ENCODE data around the gene LDLR. TPM values are rescaled to one million over a fixed set of nuclear protein-coding genes. Genes with fewer than 3 reads are reported as not detected.
"Not testable (repeated sequence)": the region's sequence is repeated elsewhere in the genome, so short reads cannot be mapped to it uniquely, and the experiment has no call there.

The LDLR gene
- total RNA-seq, 1 donor from 2014 or later, result 8.2 TPM

DNA sequence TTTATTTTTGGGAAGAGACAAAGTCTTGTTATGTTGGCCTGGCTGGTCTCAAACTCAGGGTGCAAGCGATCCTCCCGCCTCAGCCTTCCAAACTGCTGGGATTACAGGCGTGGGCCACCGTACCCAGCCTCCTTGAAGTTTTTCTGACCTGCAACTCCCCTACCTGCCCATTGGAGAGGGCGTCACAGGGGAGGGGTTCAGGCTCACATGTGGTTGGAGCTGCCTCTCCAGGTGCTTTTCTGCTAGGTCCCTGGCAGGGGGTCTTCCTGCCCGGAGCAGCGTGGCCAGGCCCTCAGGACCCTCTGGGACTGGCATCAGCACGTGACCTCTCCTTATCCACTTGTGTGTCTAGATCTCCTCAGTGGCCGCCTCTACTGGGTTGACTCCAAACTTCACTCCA lies 27.2 kb downstream of the LDLR start:
- DNase-seq, result no peak
- Histone ChIP-seq H3K4me3 (no peak overlapping the region), H3K4me1 (no peaks in the 10 kb centered on the region), H3K9me3 (replicated peaks) (no peaks in the 10 kb centered on the region), H3K27ac (replicated peaks) (no peak overlapping the region), H3K27me3 (ENCODE audit: low read depth) (no peaks in the 10 kb centered on the region), H3K36me3 (peaks cover 95% of the 10 kb centered on the region)
- TF ChIP-seq, protein P1, sequence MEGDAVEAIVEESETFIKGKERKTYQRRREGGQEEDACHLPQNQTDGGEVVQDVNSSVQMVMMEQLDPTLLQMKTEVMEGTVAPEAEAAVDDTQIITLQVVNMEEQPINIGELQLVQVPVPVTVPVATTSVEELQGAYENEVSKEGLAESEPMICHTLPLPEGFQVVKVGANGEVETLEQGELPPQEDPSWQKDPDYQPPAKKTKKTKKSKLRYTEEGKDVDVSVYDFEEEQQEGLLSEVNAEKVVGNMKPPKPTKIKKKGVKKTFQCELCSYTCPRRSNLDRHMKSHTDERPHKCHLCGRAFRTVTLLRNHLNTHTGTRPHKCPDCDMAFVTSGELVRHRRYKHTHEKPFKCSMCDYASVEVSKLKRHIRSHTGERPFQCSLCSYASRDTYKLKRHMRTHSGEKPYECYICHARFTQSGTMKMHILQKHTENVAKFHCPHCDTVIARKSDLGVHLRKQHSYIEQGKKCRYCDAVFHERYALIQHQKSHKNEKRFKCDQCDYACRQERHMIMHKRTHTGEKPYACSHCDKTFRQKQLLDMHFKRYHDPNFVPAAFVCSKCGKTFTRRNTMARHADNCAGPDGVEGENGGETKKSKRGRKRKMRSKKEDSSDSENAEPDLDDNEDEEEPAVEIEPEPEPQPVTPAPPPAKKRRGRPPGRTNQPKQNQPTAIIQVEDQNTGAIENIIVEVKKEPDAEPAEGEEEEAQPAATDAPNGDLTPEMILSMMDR (IDR thresholded peaks at IDR 0.05; ENCODE audit: borderline replicate concordance), result no peak
- intact Hi-C loops (cut with micrococcal nuclease), result no loop called here

DNA sequence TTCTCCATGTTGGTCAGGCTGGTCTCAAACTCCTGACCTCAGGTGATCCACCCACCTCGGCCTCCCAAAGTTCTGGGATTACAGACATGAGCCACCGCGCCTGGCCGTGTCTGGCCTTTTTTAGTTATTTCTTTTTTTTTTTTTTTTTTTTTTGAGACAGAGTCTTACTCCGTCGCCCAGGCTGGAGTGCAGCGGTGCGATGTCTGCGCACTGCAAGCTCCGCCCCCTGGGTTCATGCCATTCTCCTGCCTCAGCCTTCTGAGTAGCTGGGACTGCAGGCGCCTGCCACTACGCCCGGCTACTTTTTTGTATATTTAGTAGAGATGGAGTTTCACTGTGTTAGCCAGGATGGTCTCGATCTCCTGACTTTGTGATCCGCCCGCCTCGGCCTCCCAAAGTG lies 32.7 kb downstream of the LDLR start:
- H3K36me3 ChIP-seq, result peaks cover 86% of the 10 kb centered on the region
- not testable (repeated sequence) for H3K4me1 ChIP-seq; H3K27ac ChIP-seq (replicated peaks); H3K9me3 ChIP-seq (replicated peaks); H3K4me3 ChIP-seq; H3K27me3 ChIP-seq (ENCODE audit: low read depth); DNase-seq
- intact Hi-C loops (cut with micrococcal nuclease), result loop anchor here (10.0 kb wide), 1 partner anchor 87 kb away; no protein-coding TSS in a partner anchor

DNA sequence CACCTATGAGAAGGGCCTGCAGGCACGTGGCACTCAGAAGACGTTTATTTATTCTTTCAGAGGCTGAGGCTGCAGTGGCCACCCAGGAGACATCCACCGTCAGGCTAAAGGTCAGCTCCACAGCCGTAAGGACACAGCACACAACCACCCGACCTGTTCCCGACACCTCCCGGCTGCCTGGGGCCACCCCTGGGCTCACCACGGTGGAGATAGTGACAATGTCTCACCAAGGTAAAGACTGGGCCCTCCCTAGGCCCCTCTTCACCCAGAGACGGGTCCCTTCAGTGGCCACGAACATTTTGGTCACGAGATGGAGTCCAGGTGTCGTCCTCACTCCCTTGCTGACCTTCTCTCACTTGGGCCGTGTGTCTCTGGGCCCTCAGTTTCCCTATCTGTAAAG lies 33.9 kb downstream of the LDLR start:
- TF ChIP-seq, protein P1 (IDR thresholded peaks at IDR 0.05; ENCODE audit: borderline replicate concordance), result no peak

DNA sequence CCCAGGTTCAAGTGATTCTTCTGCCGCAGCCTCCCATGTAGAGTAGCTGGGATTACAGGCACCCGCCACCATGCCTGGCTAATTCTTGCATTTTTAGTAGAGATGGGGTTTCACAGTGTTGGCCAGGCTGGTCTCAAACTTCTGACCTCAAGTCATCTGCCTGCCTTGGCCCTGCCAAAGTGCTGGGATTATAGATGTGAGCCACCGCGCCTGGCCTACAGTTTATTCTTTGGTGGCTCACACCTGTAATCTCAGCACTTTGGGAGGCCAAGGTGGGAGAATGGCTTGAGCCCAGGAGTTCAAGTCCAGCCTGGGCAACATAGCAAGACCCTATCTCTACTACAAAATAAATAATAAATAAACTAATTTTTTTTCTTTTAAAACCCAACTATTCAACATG lies 34.9 kb downstream of the LDLR start:
- intact Hi-C loops (cut with micrococcal nuclease), result loop anchor here (10.0 kb wide), 1 partner anchor 89 kb away; no protein-coding TSS in a partner anchor
- not testable (repeated sequence) for H3K27ac ChIP-seq (replicated peaks); H3K27me3 ChIP-seq (ENCODE audit: low read depth); H3K4me3 ChIP-seq; H3K9me3 ChIP-seq (replicated peaks); H3K4me1 ChIP-seq; DNase-seq
- H3K36me3 ChIP-seq, result peaks cover 88% of the 10 kb centered on the region

More for the DNA sequence above, 33.9 kb downstream of the LDLR start:
- no peaks in the 10 kb centered on the region for H3K27me3 ChIP-seq (ENCODE audit: low read depth)
- DNase-seq, result no peak
- H3K27ac ChIP-seq (replicated peaks), result no peak overlapping the region
- H3K4me1 ChIP-seq, result peaks cover 5% of the 10 kb centered on the region
- H3K36me3 ChIP-seq, result peaks cover 86% of the 10 kb centered on the region
- intact Hi-C loops (cut with micrococcal nuclease), result loop anchor here (10.0 kb wide), 1 partner anchor 88 kb away; no protein-coding TSS in a partner anchor
- no peaks in the 10 kb centered on the region for H3K9me3 ChIP-seq (replicated peaks)
- no peak overlapping the region for H3K4me3 ChIP-seq

DNA sequence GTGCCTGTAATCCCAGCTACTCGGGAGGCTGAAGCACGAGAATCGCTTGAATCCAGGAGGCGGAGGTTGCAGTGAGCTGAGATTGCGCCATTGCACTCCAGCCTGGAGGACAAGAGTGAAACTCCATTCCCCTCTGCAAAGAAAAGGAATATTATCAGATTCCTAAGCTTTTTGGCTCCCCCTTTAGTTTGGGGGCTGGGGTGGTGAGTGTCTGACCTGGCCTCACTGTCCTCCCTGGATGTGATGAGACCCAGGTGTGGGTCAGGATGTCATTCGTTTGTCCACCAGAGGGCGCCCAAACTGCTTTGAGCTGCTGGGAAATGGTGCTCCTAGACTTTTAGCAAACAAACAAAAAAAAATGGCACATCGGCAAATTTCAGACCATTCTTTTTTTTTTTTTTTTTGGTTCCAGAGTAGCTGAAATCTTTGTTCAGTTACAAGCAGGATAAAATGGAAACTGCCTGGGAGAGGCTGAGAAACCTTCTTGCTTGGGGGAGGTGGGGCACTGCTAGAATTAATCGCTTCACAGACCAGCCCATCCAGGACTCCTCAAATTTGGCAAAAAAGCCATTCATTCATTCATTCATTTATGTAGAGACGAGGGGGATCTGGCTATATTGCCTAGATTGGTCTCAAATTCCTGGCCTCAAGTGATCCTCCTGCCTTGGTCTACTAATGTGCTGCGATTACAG lies 36.9 kb downstream of the LDLR start:
- Histone ChIP-seq H3K9me3 (replicated peaks) (no peaks in the 10 kb centered on the region), H3K27me3 (ENCODE audit: low read depth) (no peaks in the 10 kb centered on the region), H3K4me3 (no peak overlapping the region), H3K36me3 (peaks cover 84% of the 10 kb centered on the region), H3K4me1 (peaks cover 17% of the 10 kb centered on the region), H3K27ac (replicated peaks) (no peak overlapping the region)
- TF ChIP-seq, protein P1 (IDR thresholded peaks at IDR 0.05; ENCODE audit: borderline replicate concordance), result peak; percentile 87
- intact Hi-C loops (cut with micrococcal nuclease), result loop anchor here (10.0 kb wide), 1 partner anchor 91 kb away; no protein-coding TSS in a partner anchor
- peak; percentile 80 for DNase-seq

DNA sequence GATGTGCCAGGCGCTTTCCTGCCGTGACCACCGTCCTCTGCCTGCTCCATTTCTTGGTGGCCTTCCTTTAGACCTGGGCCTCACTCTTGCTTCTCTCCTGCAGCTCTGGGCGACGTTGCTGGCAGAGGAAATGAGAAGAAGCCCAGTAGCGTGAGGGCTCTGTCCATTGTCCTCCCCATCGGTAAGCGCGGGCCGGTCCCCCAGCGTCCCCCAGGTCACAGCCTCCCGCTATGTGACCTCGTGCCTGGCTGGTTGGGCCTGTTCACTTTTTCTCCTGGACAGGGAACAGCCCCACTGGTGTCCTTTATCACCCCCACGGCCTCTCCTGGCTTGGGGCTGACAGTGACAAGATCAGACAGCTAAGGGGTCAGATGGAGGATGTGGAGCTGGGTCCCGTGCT lies 38.6 kb downstream of the LDLR start:
- Histone ChIP-seq H3K4me3 (no peak overlapping the region), H3K4me1 (peaks cover 21% of the 10 kb centered on the region), H3K27me3 (ENCODE audit: low read depth) (no peaks in the 10 kb centered on the region), H3K9me3 (replicated peaks) (no peaks in the 10 kb centered on the region), H3K27ac (replicated peaks) (no peak overlapping the region), H3K36me3 (peaks cover 81% of the 10 kb centered on the region)
- intact Hi-C loops (cut with micrococcal nuclease), result loop anchor here (10.0 kb wide), 1 partner anchor 93 kb away; no protein-coding TSS in a partner anchor
- DNase-seq, result no peak
- TF ChIP-seq, protein P1 (IDR thresholded peaks at IDR 0.05; ENCODE audit: borderline replicate concordance), result no peak

All from left ventricle myocardium inferior (tissue), 1 donor.